Myocyte (in vitro differentiated cells): ENCODE results near the gene CDYL. TPM values are rescaled to one million over a fixed set of nuclear protein-coding genes. Genes with fewer than 3 reads are reported as not detected.

Source experiments
- DNase-seq: peaks from one replicate; pipeline ENCODE4 v3.0.0-alpha.2; 2012; ENCODE audit warnings: low read depth
- total RNA-seq: library from RNA; depleted of rRNA; stranded (reverse); fragments of >200 nt; gene quantifications from 2 replicates; pipeline ENCODE4 v1.2.3, GENCODE V29; 2014

Gene CDYL
- total RNA-seq, 1 donor from 2014 or later: 23.6 TPM

DNA sequence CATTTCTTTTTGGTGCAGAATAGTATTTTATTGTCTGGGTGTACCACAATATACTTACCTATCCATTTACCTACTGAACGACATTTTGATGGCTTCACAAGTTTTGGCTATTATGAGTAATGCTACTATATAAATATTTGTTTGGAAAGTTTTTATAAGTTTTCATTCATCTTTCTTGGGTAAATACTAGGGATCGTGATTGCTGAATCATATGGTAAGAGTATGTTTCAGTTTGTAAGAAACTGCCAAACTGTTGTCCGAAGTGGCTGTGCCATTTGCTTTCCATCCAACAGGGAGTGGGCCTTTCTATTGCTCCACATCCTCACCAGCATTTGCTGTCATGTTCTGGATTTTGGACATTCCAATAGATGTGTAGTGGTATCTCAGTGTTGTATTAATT lies 104.2 kb downstream of the CDYL start:
- DNase-seq: no peak

DNA sequence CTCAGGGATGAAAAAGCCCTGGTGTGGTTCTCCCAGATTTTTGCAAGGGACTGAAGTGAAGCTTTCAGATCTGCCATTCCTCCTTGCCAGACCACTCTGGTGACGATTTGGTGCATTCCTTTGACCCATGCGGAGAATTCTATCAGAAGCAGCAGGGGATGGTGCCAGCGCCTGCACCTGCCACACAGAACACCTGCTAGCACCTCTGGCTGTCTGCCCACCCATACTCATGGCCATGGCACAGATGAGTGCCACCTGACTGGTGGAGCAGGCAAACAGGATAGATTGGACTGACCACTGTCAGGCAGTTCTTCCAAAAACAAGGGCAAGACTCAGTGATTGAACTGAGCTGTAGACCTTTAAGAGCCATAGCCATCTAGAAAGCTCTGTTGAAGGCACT lies 107.1 kb downstream of the CDYL start:
- DNase-seq: peak; percentile 53

DNA sequence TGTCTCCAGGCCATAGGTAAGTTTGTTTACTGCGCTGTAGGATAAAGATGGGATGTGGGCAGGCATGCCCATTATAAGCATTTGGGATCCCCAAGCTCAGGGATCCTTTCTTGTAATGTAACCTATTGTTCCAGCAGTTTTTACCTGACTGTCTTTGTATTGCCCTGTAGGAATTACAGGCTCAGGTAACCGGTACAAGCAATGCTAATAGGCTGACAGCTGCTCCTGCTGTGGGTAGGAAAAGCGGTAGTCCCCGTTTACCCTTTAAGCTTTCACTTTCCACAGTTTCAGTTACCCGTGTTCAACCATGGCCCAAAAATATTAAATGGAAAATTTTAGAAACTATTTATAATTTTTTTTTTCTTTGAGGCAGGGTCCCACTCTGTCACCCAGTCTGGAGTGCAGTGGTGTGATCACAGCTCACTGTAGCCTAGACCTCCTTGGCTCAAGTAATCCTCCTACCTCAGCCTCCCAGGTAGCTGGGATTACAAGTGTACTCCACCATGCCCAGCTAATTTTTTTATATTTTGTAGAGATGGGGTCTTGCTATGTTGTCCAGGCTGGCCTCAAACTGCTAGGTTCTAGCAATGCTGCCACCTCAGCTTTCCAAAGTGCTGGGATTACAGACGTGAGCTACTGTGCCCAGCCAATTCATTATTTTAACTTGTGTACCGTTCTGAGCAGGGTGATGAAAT lies 108.6 kb downstream of the CDYL start:
- DNase-seq: no peak

DNA sequence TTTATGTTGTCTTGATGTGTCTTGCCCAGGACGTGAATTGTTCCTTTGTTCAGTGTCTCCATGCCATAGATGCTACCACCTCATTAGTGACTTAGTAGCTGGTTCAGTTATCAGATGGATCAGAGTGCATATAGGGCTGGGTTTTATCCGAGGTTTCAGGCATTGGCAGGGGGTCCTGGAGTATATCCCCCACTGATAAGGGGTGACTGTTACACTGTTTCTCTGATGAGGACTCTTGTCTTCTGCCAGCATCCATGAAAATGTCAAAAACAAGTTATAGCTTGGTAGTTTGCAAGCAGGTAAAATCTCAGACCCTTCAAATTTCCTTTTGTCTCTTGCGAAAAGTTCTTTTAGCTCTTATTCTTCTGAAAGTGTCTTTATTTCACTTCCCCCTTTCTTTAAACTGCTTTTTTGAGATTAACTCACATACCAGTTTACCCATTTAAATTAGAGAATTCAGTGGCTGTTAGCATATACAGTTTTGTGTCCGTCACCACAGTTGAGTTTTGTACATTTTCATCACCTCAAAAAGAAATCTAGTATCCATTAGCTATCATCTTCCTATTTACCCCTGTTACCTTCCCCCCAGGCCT lies 109.2 kb downstream of the CDYL start:
- no peak for DNase-seq

DNA sequence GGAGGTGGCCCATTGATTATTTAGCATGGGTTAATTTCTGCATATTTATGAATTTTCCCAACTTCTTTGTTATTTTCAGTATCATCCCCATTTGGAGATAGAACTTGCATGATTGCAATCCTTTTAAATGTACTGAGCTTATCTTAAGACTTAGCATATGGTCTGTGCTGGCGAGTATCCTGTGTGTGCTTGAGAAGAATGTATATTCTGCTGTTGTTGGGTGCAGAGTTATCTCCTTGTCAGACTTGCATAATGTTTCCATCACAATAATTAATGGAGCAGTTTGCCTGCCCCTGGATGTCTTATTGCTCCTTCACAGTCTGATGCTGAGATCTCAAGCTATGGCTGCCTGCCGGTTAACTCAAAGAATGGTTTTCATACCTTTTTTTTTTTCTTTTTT lies 112.6 kb downstream of the CDYL start:
- DNase-seq: no peak

DNA sequence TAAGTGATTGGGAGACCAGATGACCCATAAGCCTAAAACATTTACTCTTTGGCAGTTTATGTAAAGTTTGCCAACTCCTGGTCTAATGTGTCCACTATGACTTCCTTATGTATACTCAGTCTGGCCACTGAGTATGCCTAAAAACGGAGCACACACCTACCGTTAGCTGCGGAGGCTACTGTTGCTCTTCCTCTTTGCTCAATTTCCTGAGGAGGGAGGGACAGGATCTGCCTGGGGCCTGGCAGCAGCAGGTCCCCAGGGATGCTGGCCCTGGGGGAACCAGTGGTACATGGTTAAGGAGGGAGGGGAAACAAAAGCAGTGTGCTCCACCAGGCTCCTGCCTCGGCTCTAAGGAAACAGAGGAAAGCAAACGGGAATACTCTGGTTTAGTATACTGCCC lies 113.5 kb downstream of the CDYL start:
- no peak for DNase-seq

DNA sequence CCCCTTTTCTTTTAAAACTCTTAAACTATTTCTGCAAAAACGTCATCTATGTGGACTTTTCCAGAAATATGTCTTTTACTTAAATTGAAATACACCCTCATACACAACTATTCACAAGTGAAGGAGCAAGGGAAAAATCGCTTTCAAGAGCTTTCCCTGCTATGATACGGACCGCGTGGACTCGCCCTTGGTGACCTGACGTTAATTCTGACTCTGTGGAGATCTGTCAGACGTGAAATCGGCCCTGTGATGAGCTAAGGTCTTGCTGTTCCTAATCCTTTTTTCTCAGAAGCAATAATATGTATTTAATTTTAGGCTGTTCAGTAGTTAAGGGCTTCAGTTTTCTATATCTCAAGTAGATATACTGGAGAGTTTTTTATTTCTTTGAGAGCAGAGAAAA lies 114.0 kb downstream of the CDYL start:
- DNase-seq: no peak

DNA sequence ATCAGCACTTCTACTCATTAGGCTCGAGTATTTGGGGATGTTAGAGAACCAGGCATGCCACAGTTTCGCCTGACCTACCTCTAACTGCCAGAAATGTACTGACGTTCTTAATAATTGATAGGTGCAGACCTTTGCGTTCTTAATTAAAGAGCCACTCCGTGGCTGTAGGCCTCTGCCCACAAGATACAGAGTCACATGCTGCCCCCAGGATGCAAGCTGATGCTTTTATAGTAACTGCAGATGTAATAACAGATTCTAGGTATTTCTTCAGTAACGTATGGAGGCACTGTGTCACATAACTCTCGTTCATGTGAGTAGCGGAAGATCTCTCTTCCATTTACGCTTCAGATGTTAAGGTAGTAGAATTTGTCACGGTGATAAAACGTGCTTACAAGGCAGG lies 114.4 kb downstream of the CDYL start:
- DNase-seq: no peak

DNA sequence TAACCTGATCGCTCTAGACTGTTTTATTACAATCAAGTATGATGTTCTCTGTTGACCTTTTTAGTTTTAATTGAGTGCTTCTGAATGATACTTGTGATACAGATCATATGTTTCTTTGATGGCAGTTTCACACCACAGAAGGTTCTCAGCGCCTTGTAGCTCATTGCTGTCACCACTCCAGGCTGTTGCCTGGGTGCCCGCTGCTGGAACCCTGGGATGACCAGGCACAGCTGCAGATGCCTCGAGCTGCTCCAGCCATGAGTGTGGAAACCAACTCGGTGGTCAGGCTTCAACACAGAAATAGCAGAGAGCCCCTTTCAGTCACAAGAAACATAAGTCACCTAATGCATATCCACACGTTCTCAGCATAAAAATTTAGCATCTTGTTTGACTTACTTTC lies 114.9 kb downstream of the CDYL start:
- DNase-seq: peak; percentile 81

DNA sequence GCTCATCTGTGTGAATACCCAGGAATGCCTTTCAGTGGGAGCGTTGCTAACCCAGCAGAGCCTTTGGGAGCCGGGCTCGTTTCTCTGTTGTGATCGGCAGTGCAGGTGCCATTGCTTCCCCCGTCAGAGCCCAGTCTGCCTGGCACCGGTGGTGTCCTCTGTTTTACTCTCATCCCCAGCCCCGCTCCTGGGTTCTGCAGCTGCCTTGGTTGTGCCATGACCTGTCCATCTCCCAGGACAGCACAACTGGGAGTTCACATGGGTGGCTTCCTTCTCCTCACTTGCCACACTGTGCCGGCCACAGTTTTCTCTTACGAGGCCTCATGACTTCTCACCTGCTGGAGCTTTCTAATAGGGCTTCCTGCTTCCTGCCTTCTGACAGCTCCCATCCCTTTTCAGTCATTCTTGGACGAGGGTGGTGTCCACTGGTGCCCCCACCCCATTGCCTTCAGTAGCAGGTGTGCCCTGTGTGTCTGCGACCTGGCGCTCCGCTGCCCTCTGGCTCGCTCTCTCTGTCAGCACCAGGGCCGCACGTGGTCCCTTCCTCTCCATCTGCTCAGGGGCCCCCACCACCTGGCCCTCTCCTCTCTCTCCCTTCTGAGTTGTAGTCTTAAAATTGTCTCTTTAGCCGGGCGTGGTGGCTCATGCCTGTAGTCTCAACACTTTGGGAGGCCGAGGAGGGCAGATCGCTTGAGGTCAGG lies 116.7 kb downstream of the CDYL start:
- DNase-seq: no peak

DNA sequence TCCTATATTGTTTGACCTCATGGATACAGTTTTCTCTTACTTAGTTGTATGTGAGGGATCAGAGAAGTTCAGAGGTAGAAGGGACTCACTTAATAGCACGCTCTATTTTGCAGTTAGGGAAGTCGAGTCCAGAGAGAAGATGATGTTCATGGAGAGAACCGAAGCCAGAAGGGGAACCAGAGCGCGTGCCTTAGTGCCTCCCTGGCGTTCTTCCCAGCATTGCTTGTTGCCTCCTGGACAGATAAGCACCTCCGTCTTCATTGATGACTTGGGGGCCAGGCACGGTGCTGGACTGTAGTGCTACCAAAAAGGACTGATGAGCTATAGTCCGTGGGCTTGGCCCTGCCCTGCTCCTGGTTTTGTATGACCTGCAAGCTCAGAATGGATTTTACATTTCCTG lies 117.8 kb downstream of the CDYL start:
- no peak for DNase-seq

DNA sequence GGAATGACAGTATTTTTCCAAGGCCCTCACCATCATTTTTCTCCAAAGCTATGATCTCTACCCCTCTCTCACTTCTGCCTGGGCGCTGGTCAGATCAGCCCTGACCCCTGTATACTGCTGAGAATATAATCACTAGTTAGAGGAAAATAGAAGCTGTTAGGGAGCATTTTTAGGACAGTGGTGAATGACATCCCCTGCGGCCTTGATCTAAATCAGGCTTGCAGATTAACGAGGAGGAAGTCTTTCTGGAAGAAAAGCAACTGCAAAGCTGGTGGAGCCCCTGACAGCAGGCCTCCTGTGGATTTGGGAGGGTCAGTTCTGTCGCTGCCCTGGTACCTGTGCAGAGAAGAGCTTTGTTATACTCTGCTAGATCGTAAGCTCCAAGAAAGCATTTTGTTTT lies 119.8 kb downstream of the CDYL start:
- no peak for DNase-seq

DNA sequence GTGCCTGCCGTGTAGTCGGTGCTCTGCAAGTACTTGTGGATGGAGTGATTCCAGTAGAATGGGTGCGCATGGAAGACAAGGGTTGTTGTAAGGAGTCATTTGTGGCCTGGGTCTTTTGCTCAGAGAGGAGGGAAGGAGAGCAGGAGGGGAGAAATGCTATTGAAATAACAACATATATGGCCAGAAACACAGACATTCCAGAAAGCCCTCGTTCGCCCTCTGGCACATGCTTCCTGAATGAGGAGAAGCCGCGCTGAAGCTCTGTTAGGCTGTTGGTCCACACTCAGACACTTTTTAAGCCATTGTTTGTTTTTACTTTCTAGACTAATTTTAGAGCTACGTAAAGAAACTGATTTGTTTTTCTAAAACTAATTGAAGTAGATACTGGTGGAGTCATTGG lies 120.2 kb downstream of the CDYL start:
- DNase-seq: no peak

DNA sequence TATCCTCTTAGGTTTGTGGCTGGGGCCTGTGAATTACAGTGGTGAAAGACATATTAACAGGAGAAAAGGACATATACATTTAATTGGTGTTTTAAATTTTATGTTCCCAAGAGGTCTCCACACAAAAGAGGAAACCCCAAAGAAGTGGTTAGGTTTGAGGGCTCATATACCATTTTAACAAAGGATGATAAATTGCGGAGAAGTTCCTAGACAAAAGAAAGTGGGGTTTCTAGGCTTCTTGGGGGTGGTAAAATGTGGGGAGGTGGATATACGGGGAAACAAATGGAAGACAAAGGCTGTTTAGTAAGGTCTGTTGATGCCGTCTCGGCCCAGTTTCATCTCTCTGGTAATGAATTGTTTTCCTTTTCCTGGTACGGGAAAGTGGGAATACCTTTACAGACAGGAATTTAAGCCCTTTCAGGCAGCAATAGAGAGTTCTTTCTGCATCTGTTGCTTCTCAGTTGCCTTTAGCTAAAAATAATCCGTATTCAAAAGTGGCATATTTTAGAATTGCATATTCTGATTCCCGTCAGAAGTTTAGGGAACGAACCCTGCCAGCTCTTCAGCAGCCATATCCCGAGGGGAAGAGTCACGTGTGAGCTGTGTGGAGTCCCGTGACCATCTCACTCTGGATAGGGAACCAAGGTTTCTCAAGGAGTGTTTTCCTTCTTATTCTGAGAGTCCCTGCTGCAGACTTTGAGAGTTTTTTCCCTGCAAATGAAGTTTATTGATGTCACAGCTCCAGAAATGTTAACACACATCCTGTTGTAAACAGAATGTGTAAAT lies 123.2 kb downstream of the CDYL start:
- DNase-seq: no peak

DNA sequence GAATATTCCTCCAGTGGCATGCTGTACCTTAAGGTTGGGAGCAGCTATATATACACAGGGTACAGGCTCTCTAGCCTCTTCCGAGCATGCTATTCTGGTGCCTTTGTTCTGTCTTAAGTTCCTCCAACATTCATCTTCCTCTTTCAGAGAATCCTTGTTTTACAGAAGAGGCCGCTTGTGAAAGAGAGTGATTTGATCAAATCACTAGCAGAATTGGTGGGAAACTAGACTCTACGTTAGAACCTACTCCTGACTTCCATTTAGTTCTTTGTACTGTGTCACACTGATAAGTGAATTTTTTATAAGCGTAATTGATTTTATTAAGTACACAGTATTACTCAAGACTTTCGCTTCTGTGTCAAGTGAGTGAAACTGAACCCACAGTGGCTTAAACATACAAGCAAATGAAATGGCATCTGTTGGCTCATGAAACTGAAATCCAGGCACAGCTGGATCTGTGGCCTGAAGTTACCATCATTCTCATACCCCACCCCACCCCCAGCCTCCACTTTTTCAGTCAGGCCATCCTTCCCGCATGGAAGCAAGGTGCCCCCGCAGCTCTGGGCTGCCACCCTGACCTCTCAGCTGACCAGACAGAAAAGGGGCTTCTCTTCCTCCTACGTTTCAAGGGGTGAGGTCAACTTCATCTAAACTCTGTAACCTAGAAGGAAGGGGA lies 125.3 kb downstream of the CDYL start:
- DNase-seq: no peak

DNA sequence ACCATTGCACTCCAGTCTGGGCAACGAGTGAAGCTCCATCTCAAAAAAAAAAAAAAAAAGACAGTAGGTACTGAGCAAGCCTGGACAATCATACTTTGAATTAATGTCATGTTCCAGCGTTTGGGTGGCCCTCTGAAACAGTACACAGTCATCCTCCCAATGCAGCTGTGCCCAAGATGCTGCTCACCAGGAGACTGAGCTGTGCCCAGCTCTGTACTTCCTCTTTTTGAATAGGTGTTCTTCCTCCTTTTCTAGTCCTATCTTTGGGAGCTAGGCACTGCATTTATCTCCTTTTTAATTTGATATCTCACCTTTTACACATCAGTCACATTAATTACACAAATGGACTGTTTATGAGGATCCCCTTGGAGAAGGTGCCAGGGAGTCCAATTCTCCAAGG lies 126.2 kb downstream of the CDYL start:
- no peak for DNase-seq

DNA sequence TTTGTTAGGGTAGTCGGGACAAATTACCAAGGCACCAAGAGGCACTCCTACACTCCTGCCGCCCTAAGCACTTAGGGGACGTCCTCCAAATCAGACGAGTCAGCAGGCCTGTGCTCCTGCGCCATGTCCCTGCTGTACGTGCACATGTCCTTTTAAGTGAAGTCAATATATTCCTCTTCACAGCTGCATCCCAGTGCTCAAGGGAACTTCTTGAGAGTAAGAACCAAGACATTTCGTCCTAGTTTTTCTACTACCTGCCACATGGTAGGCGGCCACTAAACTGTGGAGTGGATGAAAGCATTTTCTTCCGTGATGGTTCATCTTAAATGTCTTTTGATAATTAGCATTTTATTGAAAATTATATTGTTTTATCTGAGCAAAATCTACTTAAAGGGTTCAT lies 126.9 kb downstream of the CDYL start:
- no peak for DNase-seq

DNA sequence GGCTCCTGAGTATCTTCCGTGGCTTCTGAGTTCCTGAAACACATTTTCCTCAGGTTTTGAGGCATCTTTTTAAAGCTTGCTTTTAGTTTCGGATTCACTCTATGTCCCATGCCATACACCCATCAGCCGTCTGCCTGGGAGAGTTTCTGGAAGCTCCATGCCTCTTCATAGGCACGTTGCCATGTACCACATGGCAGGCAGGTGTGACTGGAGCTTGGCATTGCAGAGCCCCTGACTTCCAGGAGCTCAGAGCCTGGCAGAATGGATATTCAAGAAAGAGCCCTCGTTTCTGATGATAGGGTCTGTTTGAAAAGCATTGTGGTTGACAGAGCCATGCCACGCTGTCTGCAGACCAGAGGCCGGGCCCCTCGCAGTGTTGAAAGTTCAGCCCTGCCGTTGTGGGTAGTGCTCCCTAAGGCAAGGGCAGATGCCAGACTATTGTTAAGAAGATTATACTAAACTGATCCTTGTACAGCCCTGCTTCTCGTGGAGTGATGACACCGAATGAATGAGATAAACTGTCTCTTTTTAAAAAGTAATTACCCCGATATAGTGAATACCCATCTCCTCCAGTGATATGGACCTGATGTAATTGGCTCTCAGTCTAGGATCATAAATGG lies 127.7 kb downstream of the CDYL start:
- peak; percentile 32 for DNase-seq

DNA sequence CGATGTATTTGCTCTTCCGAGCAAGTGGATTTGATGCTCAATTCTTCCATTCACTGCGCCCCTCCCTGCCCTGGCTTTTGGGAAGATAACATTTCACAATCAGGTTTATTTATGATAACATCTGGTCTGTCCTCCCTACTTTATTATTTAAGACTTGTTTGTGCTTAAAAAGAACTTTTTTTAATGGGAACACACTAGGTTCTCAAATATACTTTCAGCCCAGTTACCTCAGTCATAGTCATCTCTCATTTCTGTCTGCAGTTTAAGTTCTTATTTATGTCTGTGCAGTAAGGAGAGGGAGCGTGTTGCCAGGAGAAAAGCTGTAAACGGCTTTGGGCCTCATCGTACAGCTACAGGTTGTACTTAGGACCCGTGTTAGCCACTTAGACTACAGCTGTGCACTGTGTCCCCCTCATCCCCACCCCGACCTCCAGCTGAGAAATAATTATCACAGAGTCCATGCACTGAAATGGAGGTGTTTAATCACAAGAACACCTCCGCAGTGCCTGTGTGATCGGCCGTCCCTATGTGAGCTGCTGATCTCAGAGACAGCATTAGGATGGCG lies 128.3 kb downstream of the CDYL start:
- DNase-seq: no peak

DNA sequence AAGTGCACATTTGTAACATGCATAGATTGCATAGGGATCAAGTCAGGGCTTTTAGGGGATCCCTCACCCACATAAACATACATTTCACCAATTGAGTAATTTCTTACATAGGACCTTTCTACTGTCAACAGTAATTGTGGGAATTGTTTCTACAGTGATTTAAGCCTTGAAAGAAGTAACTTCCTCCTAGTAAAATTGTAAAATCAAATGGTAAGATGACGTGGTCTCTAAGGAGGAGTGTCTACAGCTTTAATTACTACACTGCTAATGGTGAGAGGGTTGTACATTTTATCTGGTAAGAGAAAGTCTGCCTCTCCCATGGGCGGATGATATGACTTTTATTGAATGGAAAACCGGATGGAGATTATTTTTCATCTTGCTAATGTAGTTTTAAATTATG lies 129.6 kb downstream of the CDYL start:
- no peak for DNase-seq
